ENCODE measurements around the gene MXRA8.

- TF ChIP-seq CTCF (IDR thresholded peaks at IDR 0.05; ENCODE audit: borderline replicate concordance, extremely low read depth, low read length, poor library complexity, severe bottlenecking) (no peak), EZH2 (IDR thresholded peaks at IDR 0.05; ENCODE audit: borderline replicate concordance, low read depth, low read length, severe bottlenecking) (no peak)
Observed at GRCh38 chr1:1318777-1319645, 39.3 kb downstream of the MXRA8 start.

All from DND-41 (cell line).